Measurements from ENCODE around the gene RAB40B. TPM values are rescaled to one million over a fixed set of nuclear protein-coding genes. Genes with fewer than 3 reads are reported as not detected.

RAB40B gene
- total RNA-seq, 3 donors from 2014 or later, result 21.0 to 52.4 (median 23.9) TPM

DNA sequence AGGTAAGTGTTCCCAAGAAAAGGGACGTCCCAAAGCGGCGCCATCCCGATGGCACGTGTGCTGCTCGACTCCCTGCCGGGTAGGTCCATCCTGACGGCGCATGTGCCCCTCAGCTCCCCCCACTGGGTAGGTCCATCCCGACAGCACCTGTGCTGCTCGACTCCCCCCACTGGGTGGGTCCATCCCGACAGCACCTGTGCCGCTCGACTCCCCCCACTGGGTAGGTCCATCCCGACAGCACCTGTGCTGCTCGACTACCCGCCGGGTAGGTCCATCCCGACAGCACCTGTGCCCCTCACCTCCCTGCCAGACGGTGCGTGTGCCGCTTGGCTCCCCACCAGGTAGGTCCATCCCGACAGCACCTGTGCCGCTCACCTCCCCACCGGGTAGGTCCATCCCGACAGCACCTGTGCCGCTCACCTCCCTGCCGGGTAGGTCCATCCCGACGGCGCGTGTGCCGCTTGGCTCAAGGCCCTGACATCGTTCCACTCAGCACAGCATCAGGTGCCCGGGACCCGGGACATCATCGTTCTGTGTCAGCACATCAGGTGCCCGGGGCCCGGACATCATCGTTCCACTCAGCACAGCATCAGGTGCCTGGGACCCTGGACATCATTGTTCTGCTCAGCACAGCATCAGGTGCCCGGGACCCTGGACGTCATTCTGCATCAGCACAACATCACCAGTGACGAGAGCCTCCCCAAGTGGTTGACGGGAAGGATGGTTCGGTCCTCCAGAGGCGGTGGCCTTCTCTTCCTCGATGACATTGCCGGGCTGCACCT, 31.2 kb upstream of the RAB40B start:
- ATAC-seq (peak; percentile 22), DNase-seq (no peak)
- intact Hi-C loops (cut with DNase I, micrococcal nuclease), result no loop called here
- TF ChIP-seq, protein P1, sequence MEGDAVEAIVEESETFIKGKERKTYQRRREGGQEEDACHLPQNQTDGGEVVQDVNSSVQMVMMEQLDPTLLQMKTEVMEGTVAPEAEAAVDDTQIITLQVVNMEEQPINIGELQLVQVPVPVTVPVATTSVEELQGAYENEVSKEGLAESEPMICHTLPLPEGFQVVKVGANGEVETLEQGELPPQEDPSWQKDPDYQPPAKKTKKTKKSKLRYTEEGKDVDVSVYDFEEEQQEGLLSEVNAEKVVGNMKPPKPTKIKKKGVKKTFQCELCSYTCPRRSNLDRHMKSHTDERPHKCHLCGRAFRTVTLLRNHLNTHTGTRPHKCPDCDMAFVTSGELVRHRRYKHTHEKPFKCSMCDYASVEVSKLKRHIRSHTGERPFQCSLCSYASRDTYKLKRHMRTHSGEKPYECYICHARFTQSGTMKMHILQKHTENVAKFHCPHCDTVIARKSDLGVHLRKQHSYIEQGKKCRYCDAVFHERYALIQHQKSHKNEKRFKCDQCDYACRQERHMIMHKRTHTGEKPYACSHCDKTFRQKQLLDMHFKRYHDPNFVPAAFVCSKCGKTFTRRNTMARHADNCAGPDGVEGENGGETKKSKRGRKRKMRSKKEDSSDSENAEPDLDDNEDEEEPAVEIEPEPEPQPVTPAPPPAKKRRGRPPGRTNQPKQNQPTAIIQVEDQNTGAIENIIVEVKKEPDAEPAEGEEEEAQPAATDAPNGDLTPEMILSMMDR (IDR thresholded peaks at IDR 0.05), result no peak
- no peak overlapping the region for H3K4me3 ChIP-seq
- H3K4me1 ChIP-seq (ENCODE audit: low read depth), result no peaks in the 10 kb centered on the region
- no peaks in the 10 kb centered on the region for H3K36me3 ChIP-seq (ENCODE audit: low read depth)
- no peaks in the 10 kb centered on the region for H3K9me3 ChIP-seq

DNA sequence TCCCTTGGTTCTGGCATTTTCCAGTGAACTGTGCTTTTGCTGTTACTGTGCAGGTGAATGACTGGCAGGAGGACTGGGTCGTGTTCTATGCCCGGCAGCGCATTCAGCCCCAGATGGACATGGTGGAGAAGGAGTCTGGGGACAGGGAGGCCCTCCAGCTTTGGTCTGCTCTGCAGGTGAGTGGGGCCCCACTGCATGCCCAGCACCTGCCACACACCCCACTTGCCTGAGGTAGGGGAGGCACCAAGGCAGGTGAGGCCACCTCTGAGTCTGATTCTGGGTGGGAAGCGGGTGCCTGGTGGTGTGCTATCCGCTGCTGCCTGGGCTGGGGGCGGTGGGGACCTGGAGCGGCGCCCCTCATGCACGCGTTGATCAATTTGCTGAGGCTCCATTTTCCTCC, 27.9 kb upstream of the RAB40B start:
- no peak for DNase-seq
- TF ChIP-seq, protein P1 (IDR thresholded peaks at IDR 0.05), result no peak
- Histone ChIP-seq H3K4me3 (no peak overlapping the region), H3K36me3 (ENCODE audit: low read depth) (no peaks in the 10 kb centered on the region), H3K9me3 (no peaks in the 10 kb centered on the region), H3K4me1 (ENCODE audit: low read depth) (no peaks in the 10 kb centered on the region)
- ATAC-seq, result no peak
- intact Hi-C loops (cut with DNase I, micrococcal nuclease), result no loop called here

DNA sequence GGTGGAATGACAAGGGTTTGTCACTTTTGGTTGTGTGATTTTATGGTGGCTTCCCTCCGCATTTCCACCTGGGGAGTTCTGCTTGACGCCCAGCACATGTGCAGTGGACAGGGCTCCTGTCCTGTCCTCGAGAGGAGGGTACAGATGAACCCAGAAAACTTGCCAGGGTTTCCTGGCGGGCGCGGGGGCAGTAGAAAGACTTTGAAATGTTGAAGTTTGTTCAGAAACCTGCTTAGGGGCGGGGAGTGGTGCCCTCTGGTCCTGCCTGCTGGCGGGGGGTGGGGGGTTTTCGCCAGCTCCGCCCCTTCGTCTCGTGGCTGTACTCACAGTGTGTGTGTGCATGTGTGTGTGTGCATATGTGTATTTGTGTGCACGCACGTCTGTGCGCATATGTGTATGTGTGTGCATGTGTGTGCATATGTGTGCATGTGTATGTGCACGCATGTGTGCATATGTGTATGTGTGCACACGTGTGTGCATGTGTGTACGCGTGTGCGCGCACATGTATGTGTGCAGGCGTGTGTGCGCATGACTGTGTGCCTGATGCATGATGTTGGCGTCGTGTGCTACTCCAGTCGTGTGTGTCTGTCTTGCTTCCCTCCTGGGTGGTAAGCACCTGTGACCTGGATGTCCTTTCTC, 24.8 kb upstream of the RAB40B start:
- Histone ChIP-seq H3K9me3 (no peaks in the 10 kb centered on the region), H3K36me3 (ENCODE audit: low read depth) (no peaks in the 10 kb centered on the region), H3K4me1 (ENCODE audit: low read depth) (no peaks in the 10 kb centered on the region), H3K4me3 (no peak overlapping the region)
- intact Hi-C loops (cut with DNase I, micrococcal nuclease), result no loop called here
- DNase-seq, result no peak
- TF ChIP-seq, protein P1 (IDR thresholded peaks at IDR 0.05), result no peak
- ATAC-seq, result no peak

DNA sequence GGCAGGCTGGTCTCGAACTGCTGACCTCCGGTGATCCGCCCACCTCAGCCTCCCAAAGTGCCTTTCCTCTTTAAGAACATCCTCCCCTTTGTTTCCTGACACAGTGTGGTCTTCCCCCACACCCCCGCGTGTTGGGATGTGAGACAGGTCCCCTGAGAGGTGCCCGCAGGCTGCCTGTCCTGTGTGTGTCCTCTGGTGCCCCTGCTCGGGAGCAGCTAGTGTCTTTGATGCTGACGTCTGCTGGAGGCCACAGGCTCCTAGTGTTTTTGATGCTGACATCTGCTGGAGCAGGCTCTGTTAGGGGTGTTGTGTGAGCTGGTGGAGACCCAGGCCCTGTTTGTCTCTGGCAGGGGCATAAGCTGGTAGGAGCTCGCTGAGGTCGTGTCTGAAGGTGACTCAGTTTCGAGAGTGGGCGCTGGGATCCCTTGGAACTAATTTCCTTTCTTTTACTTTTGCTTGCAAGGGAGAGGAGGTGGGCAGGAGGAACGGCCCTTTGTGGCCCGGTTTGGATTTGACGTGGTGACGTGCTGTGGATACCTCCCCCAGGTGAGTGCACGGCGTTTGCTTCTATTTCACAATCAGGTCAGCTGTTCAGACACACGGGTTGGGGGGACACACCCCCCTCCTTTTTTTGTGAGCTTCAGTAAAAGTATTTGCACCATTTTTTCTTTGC, 24.0 kb upstream of the RAB40B start:
- no peak for DNase-seq
- TF ChIP-seq, protein P1 (IDR thresholded peaks at IDR 0.05), result no peak
- no peak for ATAC-seq
- Histone ChIP-seq H3K9me3 (no peaks in the 10 kb centered on the region), H3K4me1 (ENCODE audit: low read depth) (peaks cover 5% of the 10 kb centered on the region), H3K36me3 (ENCODE audit: low read depth) (no peaks in the 10 kb centered on the region), H3K4me3 (no peak overlapping the region)
- intact Hi-C loops (cut with DNase I, micrococcal nuclease), result no loop called here

DNA sequence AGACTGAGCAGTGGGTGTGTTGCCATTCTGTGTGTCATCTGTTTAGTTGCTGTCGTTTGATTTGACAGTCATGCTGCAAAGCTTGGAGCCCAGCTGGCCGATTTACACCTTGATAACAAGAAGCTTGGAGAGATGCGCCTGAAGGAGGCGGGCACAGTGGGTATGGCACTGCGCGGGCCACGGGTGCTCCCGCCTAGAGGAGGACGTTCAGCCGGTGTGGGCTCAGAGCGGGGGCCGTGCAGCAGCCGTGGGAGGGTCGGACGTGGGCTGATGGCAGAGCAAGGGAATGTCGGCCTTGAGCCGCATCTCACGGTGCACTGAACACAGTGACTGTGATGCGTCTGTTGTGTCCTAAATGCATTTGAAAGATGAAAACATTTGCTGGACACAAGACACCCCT, 21.7 kb upstream of the RAB40B start:
- TF ChIP-seq, protein P1 (IDR thresholded peaks at IDR 0.05), result no peak
- H3K9me3 ChIP-seq, result no peaks in the 10 kb centered on the region
- DNase-seq, result no peak
- peaks cover 11% of the 10 kb centered on the region for H3K4me1 ChIP-seq (ENCODE audit: low read depth)
- intact Hi-C loops (cut with DNase I, micrococcal nuclease), result no loop called here
- no peak overlapping the region for H3K4me3 ChIP-seq
- H3K36me3 ChIP-seq (ENCODE audit: low read depth), result no peaks in the 10 kb centered on the region
- ATAC-seq, result no peak

Data from mucosa of descending colon (tissue), 3 donors.